Stimulated activated CD4-positive, alpha-beta T cell treated with anti-CD3 and anti-CD28 coated beads, TNF-alpha, amount 100 ng/mL, for 48 hours (primary cell): Measurements from ENCODE around the gene PGGT1B.

Experiments
- DNase-seq, 3 donors: peaks; one replicate each; pipeline ENCODE4 v3.0.0-alpha.2; 2020; ENCODE audit warnings: low read depth in 3 of 3

The PGGT1B gene

GRCh38 chr5:115181757-115182156, 80.9 kb downstream of the PGGT1B start:
- no peak for DNase-seq

DNA sequence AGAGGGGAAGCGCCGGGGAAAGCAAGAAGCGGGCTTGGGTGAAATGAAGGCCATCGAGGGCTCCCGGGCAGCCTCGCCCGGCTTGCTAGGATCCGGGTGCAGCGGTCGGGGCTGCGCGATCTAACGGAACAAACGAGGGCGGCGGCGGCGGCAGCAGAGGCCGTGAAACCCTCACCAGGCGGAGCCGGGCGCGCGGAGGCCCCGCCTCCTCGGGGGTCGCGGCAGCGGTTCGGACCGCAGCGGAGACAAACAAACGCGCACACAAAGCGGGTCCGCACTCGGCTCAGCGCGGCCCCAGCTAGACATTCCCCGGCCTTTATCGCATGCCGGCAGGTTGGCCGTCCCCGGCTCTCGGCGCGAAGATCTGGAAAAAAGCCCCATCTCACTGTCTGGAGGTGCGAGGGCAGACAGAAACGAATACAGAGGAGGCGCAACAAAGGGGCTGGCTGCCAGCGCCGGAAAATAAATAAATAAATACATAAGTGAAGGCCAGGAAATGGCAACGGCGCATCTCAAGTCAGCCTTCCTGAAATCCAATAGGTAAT, 82.4 kb downstream of the PGGT1B start:
- peak in 1 of 3 donors; percentile 5 for DNase-seq

GRCh38 chr5:115179394-115180164, 83.1 kb downstream of the PGGT1B start:
- no peak for DNase-seq

DNA sequence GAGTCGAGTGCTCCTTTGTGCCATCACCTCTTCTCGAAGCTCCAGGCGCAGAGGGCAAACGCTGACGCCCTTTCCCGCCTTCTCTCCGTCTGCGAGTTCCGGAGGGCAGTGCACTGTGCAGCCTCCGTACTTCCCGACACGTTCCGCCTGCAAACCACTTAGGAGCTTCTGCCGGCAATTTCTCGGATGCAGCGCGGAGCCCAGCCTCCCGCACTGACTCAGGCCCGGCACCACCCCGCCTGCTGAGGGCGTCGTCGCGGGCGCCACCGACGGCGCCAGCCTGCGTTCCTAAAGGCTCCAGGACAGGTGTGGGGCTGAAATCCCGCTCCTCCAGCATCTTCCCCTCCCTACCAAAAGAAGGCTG, 83.7 kb downstream of the PGGT1B start:
- DNase-seq: no peak

GRCh38 chr5:115170929-115171510, 91.7 kb downstream of the PGGT1B start:
- DNase-seq: no peak

- DNase-seq: no peak
Measured at GRCh38 chr5:115170134-115170928, 92.3 kb downstream of the PGGT1B start.

DNA sequence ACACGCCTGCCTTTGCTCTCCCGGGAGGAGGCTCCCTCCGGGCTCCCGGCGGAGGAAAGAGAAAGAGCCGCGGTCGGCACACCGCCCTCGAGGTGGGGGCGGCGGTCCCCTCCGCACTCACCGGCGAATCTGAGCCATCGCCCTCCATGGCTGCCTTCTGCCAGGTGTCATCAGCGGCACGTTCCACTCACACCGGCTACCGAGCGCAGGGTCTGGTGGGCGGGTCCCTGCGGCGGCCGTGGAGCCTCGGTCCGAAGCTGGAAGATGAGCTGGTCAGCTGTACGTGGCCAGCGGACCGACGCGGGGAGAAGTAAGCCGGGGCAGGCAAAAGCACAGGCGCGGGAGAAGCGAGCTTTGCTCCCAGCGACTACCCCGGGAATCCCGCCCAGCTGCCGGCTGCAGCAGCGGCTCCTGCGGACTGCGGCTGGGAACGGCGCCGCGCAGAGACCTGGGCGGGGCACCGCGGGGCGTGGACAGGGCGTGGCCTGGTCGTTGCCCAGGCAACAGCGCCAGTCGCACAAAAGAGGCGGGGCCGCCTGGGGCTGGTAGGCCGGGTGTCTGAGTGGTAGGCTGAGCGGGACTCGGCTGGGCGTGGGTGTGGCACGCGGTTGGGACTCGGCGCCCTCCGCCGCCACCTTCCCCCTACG, 93.1 kb downstream of the PGGT1B start, which contains the start of gene TRIM36:
Gene TRIM36, minus strand, starts transcription at position 422 of the 647 bp plus-strand sequence. Its CDS starts 274 bp downstream, at position 148.
- DNase-seq: peak; percentile 81 to 92 (median 85)

GRCh38 chr5:115168829-115169486, 93.7 kb downstream of the PGGT1B start:
- DNase-seq: no peak

DNA sequence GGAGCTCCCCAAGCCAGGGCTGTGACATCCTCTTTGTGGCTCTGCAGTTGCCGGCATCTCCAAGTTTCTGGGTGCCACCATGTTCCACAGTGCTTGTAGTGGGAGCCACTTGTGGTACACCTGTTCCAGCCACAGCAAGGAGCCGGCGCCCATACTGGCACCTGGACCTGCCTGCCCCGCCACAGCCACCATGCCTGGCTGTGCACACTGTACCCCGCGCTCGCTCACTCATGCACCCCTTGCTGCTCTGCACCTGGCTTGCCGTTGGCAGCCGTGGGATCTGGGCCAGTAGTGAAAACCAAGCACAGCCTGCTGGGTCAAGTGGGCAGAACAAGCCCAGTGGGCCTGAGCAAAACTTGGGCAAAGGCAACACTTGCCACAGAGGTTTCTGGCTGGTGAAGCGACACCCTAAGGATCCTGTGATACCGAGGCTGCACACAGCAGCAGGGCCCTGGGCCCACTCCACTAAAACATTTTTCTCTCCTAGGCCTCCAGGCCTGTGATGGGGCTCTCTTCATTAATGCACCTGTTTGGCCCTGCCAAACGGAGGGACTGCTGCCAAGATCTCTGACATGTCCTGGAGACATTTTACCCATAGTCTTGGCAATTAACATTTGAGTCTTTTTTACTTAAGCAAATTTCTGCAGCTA, 95.8 kb downstream of the PGGT1B start:
- no peak for DNase-seq

DNA sequence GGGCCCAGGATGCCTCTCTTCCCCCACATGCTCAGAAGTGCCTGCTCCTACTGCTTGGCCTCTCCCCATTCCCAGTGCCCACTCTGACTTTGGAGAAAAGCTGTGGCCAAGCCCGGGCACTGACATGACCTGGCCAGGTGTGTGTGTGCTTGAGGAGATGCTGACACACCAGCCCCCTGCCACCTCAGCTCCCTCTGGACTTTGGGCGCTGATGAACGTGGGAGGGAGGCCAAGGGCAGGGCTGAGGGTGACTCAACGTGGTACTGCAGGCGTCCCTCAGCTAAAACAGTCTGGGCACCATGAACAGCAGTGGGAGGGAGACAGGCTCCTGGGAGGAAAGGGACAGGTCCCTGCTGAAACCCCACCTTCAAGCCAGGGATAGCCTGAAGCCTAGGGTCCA, 96.9 kb downstream of the PGGT1B start:
- no peak for DNase-seq

GRCh38 chr5:115160975-115161475, 101.7 kb downstream of the PGGT1B start:
- no peak for DNase-seq
